HCT116 (cell line): ENCODE results near the gene OR2V2. TPM values are rescaled to one million over a fixed set of nuclear protein-coding genes. Genes with fewer than 3 reads are reported as not detected.

Source experiments
- ATAC-seq: fragments of 200-7000 bp; cut with Tn5 transposase; 2 replicates; pipeline ENCODE4 v1.9.1; 2020; ENCODE audit warnings: mild to moderate bottlenecking, moderate library complexity
- BruUV-seq: library from RNA; stranded (reverse); fragments of 400-500 nt; replicated peaks from 2 replicates; lab custom pipeline; 2021; lab: Mats Ljungman, UMichigan
- CTCF ChIA-PET: fragments of 300-600 bp; sonication (Branson Sonifier 250); formaldehyde crosslinking; loops from one replicate; lab custom pipeline; 2021; ENCODE audit warnings: antibody characterized with exemption; lab: Charles Lee
- POLR2A ChIA-PET: fragments of 300-600, 350-600 bp; sonication (Branson Sonifier 250); formaldehyde crosslinking; loops from one replicate; lab custom pipeline; 2021; ENCODE audit warnings: antibody characterized with exemption; lab: Charles Lee
- RAD21 ChIA-PET, 2 experiments: fragments of 300-600 bp; sonication (Branson Sonifier 250); formaldehyde crosslinking; loops; one replicate each; lab custom pipeline; 2023; ENCODE audit warnings: low total read pairs in 2 of 2; ENCODE audit not compliant: uncharacterized antibody in 2 of 2, unreplicated experiment in 2 of 2, low non-redundant PET in 1 of 2; lab: Charles Lee
- DNase-seq: peaks from one replicate; pipeline ENCODE4 v3.0.0-alpha.2; 2010; ENCODE audit warnings: low read depth, low spot score
- H2AFZ ChIP-seq: fragments of 200-600 bp; shearing (Covaris generic), sonication (generic); 2 replicates; pipeline ENCODE4 v1.6.1; 2017; ENCODE audit warnings: low read depth, mixed run types, mixed read lengths, antibody characterized with exemption, low read length; ENCODE audit not compliant: poor library complexity, severe bottlenecking
- H3K27ac ChIP-seq: 2 replicates; pipeline ENCODE4 v1.5.1; 2012; ENCODE audit warnings: low read depth, low read length
- H3K27me3 ChIP-seq: fragments of 200-600 bp; sonication (generic); 2 replicates; pipeline ENCODE4 v1.6.1; 2016; ENCODE audit warnings: mixed run types, low read length, mixed read lengths; ENCODE audit not compliant: insufficient read depth
- H3K36me3 ChIP-seq, 2 experiments: fragments of 200-500 bp in 1 of 2; fragments of 200-600 bp in 1 of 2; sonication (Bioruptor generic) in 1 of 2; sonication (generic) in 1 of 2; 2 replicates each; pipeline versions ENCODE4 v1.5.1 to v1.6.1; 2014 to 2016; ENCODE audit warnings: low read length in 2 of 2, inconsistent platforms in 1 of 2, mixed read lengths in 1 of 2, mixed run types in 1 of 2; ENCODE audit not compliant: insufficient read depth in 2 of 2, control insufficient read depth in 1 of 2
- H3K4me1 ChIP-seq, 2 experiments: fragments of 200-600 bp in 1 of 2; sonication (generic) in 1 of 2; 2 replicates each; pipeline versions ENCODE4 v1.5.1 to v1.6.1; 2012 to 2017; ENCODE audit warnings: low read length in 2 of 2, inconsistent platforms in 1 of 2, mild to moderate bottlenecking in 1 of 2, mixed read lengths in 1 of 2, mixed run types in 1 of 2, moderate library complexity in 1 of 2; ENCODE audit not compliant: insufficient read depth in 2 of 2, control insufficient read depth in 1 of 2
- H3K4me2 ChIP-seq: fragments of 200-600 bp; sonication (generic); 2 replicates; pipeline ENCODE4 v1.6.1; 2017; ENCODE audit warnings: mixed run types, low read length, mixed read lengths
- H3K4me3 ChIP-seq, 2 experiments: fragments of 200-600 bp in 1 of 2; sonication (generic) in 1 of 2; replicated peaks in 1 of 2; 2 replicates each; pipeline ENCODE4 v1.5.1; 2011 to 2016; ENCODE audit warnings: low read length in 2 of 2, control low read depth in 1 of 2, low read depth in 1 of 2, mild to moderate bottlenecking in 1 of 2, mixed read lengths in 1 of 2, mixed run types in 1 of 2
- H3K79me2 ChIP-seq: fragments of 200-600 bp; sonication (generic); 2 replicates; pipeline ENCODE4 v1.6.1; 2017; ENCODE audit warnings: mild to moderate bottlenecking, mixed run types, low read length, moderate library complexity, mixed read lengths; ENCODE audit not compliant: insufficient read depth
- H3K9ac ChIP-seq: fragments of 200-600 bp; sonication (generic); 2 replicates; pipeline ENCODE4 v1.6.1; 2016; ENCODE audit warnings: low read length, mixed read lengths
- H3K9me2 ChIP-seq: fragments of 200-600 bp; sonication (generic), shearing (Covaris generic); 2 replicates; pipeline ENCODE4 v1.6.1; 2017; ENCODE audit warnings: mixed run types, mild to moderate bottlenecking, moderate library complexity; ENCODE audit not compliant: insufficient read depth
- H3K9me3 ChIP-seq, 2 experiments: fragments of 200-500 bp in 1 of 2; fragments of 200-600 bp in 1 of 2; sonication (Bioruptor generic) in 1 of 2; sonication (generic) in 1 of 2; 2 replicates each; pipeline ENCODE4 v1.6.1; 2014 to 2017; ENCODE audit warnings: low read length in 2 of 2, mixed read lengths in 2 of 2, inconsistent platforms in 1 of 2, low read depth in 1 of 2, mild to moderate bottlenecking in 1 of 2, mixed run types in 1 of 2, moderate library complexity in 1 of 2; ENCODE audit not compliant: control insufficient read depth in 1 of 2, insufficient read depth in 1 of 2
- H4K20me1 ChIP-seq: fragments of 200-600 bp; sonication (generic), shearing (Covaris generic); 2 replicates; pipeline ENCODE4 v1.6.1; 2017; ENCODE audit warnings: mixed run types, mild to moderate bottlenecking, moderate library complexity; ENCODE audit not compliant: insufficient read depth
- CBX3 ChIP-seq: IDR thresholded peaks from 2 replicates; pipeline ENCODE4 v1.6.1; 2012; ENCODE audit warnings: low read depth
- CEBPB ChIP-seq: IDR thresholded peaks from 2 replicates; pipeline ENCODE4 v1.6.1; 2012; ENCODE audit warnings: low read depth
- EGR1 ChIP-seq: IDR thresholded peaks from 2 replicates; pipeline ENCODE4 v1.6.1; 2012; ENCODE audit warnings: low read depth
- ELF1 ChIP-seq: IDR thresholded peaks from 2 replicates; pipeline ENCODE4 v1.6.1; 2012; ENCODE audit warnings: low read depth, borderline replicate concordance
- EZH2 ChIP-seq: fragments of 200-600 bp; sonication (generic); IDR thresholded peaks from 2 replicates; pipeline ENCODE4 v1.6.1; 2017; ENCODE audit warnings: antibody characterized with exemption, mixed run types
- EZH2phosphoT487 ChIP-seq: fragments of 200-600 bp; IDR thresholded peaks from 2 replicates; pipeline ENCODE4 v1.6.1; 2018; ENCODE audit warnings: antibody characterized with exemption, borderline replicate concordance
- POLR2A ChIP-seq: IDR thresholded peaks from 2 replicates; pipeline ENCODE4 v1.7.0; 2011; ENCODE audit warnings: borderline replicate concordance; ENCODE audit not compliant: insufficient read depth, insufficient read length; ENCODE audit errors: extremely low read depth
- RAD21 ChIP-seq: IDR thresholded peaks from 2 replicates; pipeline ENCODE4 v1.6.1; 2012; ENCODE audit warnings: low read depth, mild to moderate bottlenecking
- SIN3A ChIP-seq: IDR thresholded peaks from 2 replicates; pipeline ENCODE4 v1.6.1; 2012; ENCODE audit warnings: low read depth
- SP1 ChIP-seq: IDR thresholded peaks from 2 replicates; pipeline ENCODE4 v1.6.1; 2012; ENCODE audit warnings: low read depth
- SRF ChIP-seq: IDR thresholded peaks from 2 replicates; pipeline ENCODE4 v1.6.1; 2012; ENCODE audit warnings: low read depth
- TCF7L2 ChIP-seq: IDR thresholded peaks from 2 replicates; pipeline ENCODE4 v1.7.0; 2011; ENCODE audit warnings: borderline replicate concordance, inconsistent platforms; ENCODE audit not compliant: insufficient read depth, insufficient read length; ENCODE audit errors: extremely low read depth
- ZFX ChIP-seq: fragments of 450-650 bp; IDR thresholded peaks from 2 replicates; pipeline ENCODE4 v1.6.1; 2017
- ZNF274 ChIP-seq: fragments of 200-500 bp; sonication (Bioruptor generic); IDR thresholded peaks from 2 replicates; pipeline ENCODE4 v1.6.1; 2014; ENCODE audit warnings: mild to moderate bottlenecking, low read depth, low read length, inconsistent platforms
- intact Hi-C: fragments of 100-400 bp; cut with micrococcal nuclease; formaldehyde crosslinking; loops from 2 replicates; pipeline ENCODE4 v1.10.0; 2022
- total RNA-seq: library from RNA; stranded (reverse); gene quantifications from one replicate; pipeline ENCODE4 v1.2.1, GENCODE V29; 2021; ENCODE audit not compliant: unreplicated experiment
- TF ChIP-seq, protein P1 (sequence below): IDR thresholded peaks from 2 replicates; pipeline ENCODE4 v1.6.1; 2012; ENCODE audit warnings: low read depth
- TF ChIP-seq, protein P2 (sequence below): IDR thresholded peaks from 2 replicates; pipeline ENCODE4 v1.6.1; 2012
- TF ChIP-seq, protein P3 (sequence below): IDR thresholded peaks from 2 replicates; pipeline ENCODE4 v1.6.1; 2011; ENCODE audit warnings: mild to moderate bottlenecking, low read length, moderate library complexity; ENCODE audit not compliant: insufficient replicate concordance; ENCODE audit errors: extremely low read depth
- TF ChIP-seq, protein P4 (sequence below), 3 experiments: fragments of 200-600 bp in 1 of 3; sonication (generic) in 1 of 3; IDR thresholded peaks in 2 of 3; conservative IDR thresholded peaks in 1 of 3; 2 replicates each; pipeline ENCODE4 v1.5.1; 2012 to 2017; ENCODE audit warnings: low read depth in 2 of 3, low read length in 2 of 3, antibody characterized with exemption in 1 of 3, borderline replicate concordance in 1 of 3, control low read depth in 1 of 3, mild to moderate bottlenecking in 1 of 3, mixed read lengths in 1 of 3, mixed run types in 1 of 3, moderate library complexity in 1 of 3; ENCODE audit not compliant: insufficient read depth in 1 of 3
- TF ChIP-seq, protein P5 (sequence below): IDR thresholded peaks from 2 replicates; pipeline ENCODE4 v1.6.1; 2012

OR2V2 gene
- total RNA-seq, 1 experiment from 2014 or later = not detected

- Histone ChIP-seq H3K27ac (no peak overlapping the region), H4K20me1 (no peaks in the 10 kb centered on the region), H3K9me2 (no peaks in the 10 kb centered on the region), H3K4me3 (no peak overlapping the region), H3K9me3 (no peaks in the 10 kb centered on the region), H3K9ac (no peak overlapping the region), H3K79me2 (0 out of 2 replicates have a peak, but pooled peaks cover 3% of the 10 kb centered on the region), H3K36me3 (no peaks in the 10 kb centered on the region), H3K4me2 (no peak overlapping the region), H3K4me1 (peaks cover 0 to 7% of the 10 kb centered on the region in 2 experiments; a peak in 1 of 4 replicates), H3K27me3 (no peaks in the 10 kb centered on the region), H2AFZ (no peak overlapping the region)
- intact Hi-C loops = no loop called here
- TF ChIP-seq EGR1 (no peak), POLR2A (no peak), ZFX (no peak), SRF (no peak), CBX3 (no peak), EZH2phosphoT487 (no peak), RAD21 (no peak), TCF7L2 (no peak), SP1 (no peak), EZH2 (no peak), ZNF274 (no peak), SIN3A (no peak), ELF1 (no peak), CEBPB (no peak)
- TF ChIP-seq, protein P1, sequence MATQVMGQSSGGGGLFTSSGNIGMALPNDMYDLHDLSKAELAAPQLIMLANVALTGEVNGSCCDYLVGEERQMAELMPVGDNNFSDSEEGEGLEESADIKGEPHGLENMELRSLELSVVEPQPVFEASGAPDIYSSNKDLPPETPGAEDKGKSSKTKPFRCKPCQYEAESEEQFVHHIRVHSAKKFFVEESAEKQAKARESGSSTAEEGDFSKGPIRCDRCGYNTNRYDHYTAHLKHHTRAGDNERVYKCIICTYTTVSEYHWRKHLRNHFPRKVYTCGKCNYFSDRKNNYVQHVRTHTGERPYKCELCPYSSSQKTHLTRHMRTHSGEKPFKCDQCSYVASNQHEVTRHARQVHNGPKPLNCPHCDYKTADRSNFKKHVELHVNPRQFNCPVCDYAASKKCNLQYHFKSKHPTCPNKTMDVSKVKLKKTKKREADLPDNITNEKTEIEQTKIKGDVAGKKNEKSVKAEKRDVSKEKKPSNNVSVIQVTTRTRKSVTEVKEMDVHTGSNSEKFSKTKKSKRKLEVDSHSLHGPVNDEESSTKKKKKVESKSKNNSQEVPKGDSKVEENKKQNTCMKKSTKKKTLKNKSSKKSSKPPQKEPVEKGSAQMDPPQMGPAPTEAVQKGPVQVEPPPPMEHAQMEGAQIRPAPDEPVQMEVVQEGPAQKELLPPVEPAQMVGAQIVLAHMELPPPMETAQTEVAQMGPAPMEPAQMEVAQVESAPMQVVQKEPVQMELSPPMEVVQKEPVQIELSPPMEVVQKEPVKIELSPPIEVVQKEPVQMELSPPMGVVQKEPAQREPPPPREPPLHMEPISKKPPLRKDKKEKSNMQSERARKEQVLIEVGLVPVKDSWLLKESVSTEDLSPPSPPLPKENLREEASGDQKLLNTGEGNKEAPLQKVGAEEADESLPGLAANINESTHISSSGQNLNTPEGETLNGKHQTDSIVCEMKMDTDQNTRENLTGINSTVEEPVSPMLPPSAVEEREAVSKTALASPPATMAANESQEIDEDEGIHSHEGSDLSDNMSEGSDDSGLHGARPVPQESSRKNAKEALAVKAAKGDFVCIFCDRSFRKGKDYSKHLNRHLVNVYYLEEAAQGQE = no peak
- TF ChIP-seq, protein P2, sequence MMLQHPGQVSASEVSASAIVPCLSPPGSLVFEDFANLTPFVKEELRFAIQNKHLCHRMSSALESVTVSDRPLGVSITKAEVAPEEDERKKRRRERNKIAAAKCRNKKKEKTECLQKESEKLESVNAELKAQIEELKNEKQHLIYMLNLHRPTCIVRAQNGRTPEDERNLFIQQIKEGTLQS = no peak
- TF ChIP-seq, protein P3, sequence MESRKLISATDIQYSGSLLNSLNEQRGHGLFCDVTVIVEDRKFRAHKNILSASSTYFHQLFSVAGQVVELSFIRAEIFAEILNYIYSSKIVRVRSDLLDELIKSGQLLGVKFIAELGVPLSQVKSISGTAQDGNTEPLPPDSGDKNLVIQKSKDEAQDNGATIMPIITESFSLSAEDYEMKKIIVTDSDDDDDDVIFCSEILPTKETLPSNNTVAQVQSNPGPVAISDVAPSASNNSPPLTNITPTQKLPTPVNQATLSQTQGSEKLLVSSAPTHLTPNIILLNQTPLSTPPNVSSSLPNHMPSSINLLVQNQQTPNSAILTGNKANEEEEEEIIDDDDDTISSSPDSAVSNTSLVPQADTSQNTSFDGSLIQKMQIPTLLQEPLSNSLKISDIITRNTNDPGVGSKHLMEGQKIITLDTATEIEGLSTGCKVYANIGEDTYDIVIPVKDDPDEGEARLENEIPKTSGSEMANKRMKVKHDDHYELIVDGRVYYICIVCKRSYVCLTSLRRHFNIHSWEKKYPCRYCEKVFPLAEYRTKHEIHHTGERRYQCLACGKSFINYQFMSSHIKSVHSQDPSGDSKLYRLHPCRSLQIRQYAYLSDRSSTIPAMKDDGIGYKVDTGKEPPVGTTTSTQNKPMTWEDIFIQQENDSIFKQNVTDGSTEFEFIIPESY = no peak
- TF ChIP-seq, protein P4, sequence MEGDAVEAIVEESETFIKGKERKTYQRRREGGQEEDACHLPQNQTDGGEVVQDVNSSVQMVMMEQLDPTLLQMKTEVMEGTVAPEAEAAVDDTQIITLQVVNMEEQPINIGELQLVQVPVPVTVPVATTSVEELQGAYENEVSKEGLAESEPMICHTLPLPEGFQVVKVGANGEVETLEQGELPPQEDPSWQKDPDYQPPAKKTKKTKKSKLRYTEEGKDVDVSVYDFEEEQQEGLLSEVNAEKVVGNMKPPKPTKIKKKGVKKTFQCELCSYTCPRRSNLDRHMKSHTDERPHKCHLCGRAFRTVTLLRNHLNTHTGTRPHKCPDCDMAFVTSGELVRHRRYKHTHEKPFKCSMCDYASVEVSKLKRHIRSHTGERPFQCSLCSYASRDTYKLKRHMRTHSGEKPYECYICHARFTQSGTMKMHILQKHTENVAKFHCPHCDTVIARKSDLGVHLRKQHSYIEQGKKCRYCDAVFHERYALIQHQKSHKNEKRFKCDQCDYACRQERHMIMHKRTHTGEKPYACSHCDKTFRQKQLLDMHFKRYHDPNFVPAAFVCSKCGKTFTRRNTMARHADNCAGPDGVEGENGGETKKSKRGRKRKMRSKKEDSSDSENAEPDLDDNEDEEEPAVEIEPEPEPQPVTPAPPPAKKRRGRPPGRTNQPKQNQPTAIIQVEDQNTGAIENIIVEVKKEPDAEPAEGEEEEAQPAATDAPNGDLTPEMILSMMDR (IDR thresholded peaks at IDR 0.05 in 2 of 3, conservative IDR thresholded peaks at IDR 0.05 in 1 of 3; ENCODE audit: borderline replicate concordance in 1 of 3, insufficient read depth in 1 of 3, low read depth in 2 of 3, low read length in 2 of 3) = no peak
- TF ChIP-seq, protein P5, sequence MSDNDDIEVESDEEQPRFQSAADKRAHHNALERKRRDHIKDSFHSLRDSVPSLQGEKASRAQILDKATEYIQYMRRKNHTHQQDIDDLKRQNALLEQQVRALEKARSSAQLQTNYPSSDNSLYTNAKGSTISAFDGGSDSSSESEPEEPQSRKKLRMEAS = no peak
- DNase-seq = no peak
- ATAC-seq = no peak
- ChIA-PET POLR2A (interaction anchor here (1.2 kb wide), 1 partner anchor 22 kb away, joined by 3 read pairs; no protein-coding TSS in a partner anchor), RAD21 (no interaction called here), CTCF (no interaction called here)
- BruUV-seq = no TSS peak
Measured at GRCh38 chr5:181197326-181197951, 50.1 kb downstream of the OR2V2 start.
